GM13976 (cell line): ENCODE results near the gene NOSIP.

Experiments used
- DNase-seq: peaks from one replicate; pipeline ENCODE4 v3.0.0; 2012; ENCODE audit warnings: low spot score
- CTCF ChIP-seq: IDR thresholded peaks from 2 replicates; pipeline ENCODE4 v1.5.1; 2012; ENCODE audit warnings: borderline replicate concordance, mild to moderate bottlenecking; ENCODE audit not compliant: insufficient read depth; ENCODE audit errors: extremely low read depth, missing control alignments, control extremely low read depth
- in situ Hi-C: fragments of 300-500 bp; cut with MboI; formaldehyde crosslinking; loops from one replicate; pipeline ENCODE4 v1.12.0; 2022; ENCODE audit warnings: low sequenced_read_pairs, mixed read lengths, inconsistent platforms; ENCODE audit not compliant: unreplicated experiment

NOSIP gene

GRCh38 chr19:49602806-49603205, 22.4 kb upstream of the NOSIP start:
- in situ Hi-C loops: no loop called here
- DNase-seq: no peak
- TF ChIP-seq CTCF: no peak

- in situ Hi-C loops: no loop called here
- no peak for TF ChIP-seq CTCF
These were observed 21.2 kb upstream of the NOSIP start for GRCh38 chr19:49601482-49602038.

GRCh38 chr19:49599378-49600295, 19.3 kb upstream of the NOSIP start:
- in situ Hi-C loops: no loop called here
- no peak for TF ChIP-seq CTCF
- DNase-seq: peak; percentile 24

More at GRCh38 chr19:49601482-49602038, 21.2 kb upstream of the NOSIP start:
- DNase-seq: no peak

GRCh38 chr19:49597703-49597974, 17.3 kb upstream of the NOSIP start:
- TF ChIP-seq CTCF: no peak
- no peak for DNase-seq
- in situ Hi-C loops: no loop called here

- in situ Hi-C loops: no loop called here
- no peak for TF ChIP-seq CTCF
- DNase-seq: no peak
These were observed 16.8 kb upstream of the NOSIP start for GRCh38 chr19:49596954-49597702.

- in situ Hi-C loops: no loop called here
These were observed 16.1 kb upstream of the NOSIP start for GRCh38 chr19:49596407-49596806.

More at GRCh38 chr19:49596407-49596806, 16.1 kb upstream of the NOSIP start:
- DNase-seq: no peak
- TF ChIP-seq CTCF: no peak
